Measurements from ENCODE around the gene GGT1.

The GGT1 gene

GRCh38 chr22:24571266-24571665 lies 31.7 kb upstream of the GGT1 start:
- TF ChIP-seq POLR2A (IDR thresholded peaks at IDR 0.05; ENCODE audit: extremely low read depth, insufficient read length), result no peak
- no peak for TF ChIP-seq MYC (IDR thresholded peaks at IDR 0.05; ENCODE audit: low read depth, low read length)
- no peak for TF ChIP-seq MAX (IDR thresholded peaks at IDR 0.05; ENCODE audit: low read depth, low read length)
- TF ChIP-seq CTCF (IDR thresholded peaks at IDR 0.05; ENCODE audit: low read depth, low read length), result no peak
- no peak overlapping the region for H3K4me3 ChIP-seq (ENCODE audit: low read depth, low read length)
- DNase-seq (ENCODE audit: low read depth), result no peak

- DNase-seq (ENCODE audit: low read depth), result no peak
- TF ChIP-seq CTCF (IDR thresholded peaks at IDR 0.05; ENCODE audit: low read depth, low read length) (no peak), POLR2A (IDR thresholded peaks at IDR 0.05; ENCODE audit: extremely low read depth, insufficient read length) (no peak), MYC (IDR thresholded peaks at IDR 0.05; ENCODE audit: low read depth, low read length) (no peak), MAX (IDR thresholded peaks at IDR 0.05; ENCODE audit: low read depth, low read length) (no peak)
- H3K4me3 ChIP-seq (ENCODE audit: low read depth, low read length), result no peak overlapping the region
Measured at GRCh38 chr22:24576778-24577177, 26.2 kb upstream of the GGT1 start.

- no peak overlapping the region for H3K4me3 ChIP-seq (ENCODE audit: low read depth, low read length)
- no peak for DNase-seq (ENCODE audit: low read depth)
- no peak for TF ChIP-seq MYC (IDR thresholded peaks at IDR 0.05; ENCODE audit: low read depth, low read length)
- TF ChIP-seq CTCF (IDR thresholded peaks at IDR 0.05; ENCODE audit: low read depth, low read length), result no peak
- TF ChIP-seq MAX (IDR thresholded peaks at IDR 0.05; ENCODE audit: low read depth, low read length), result no peak
- TF ChIP-seq POLR2A (IDR thresholded peaks at IDR 0.05; ENCODE audit: extremely low read depth, insufficient read length), result no peak
Measured at GRCh38 chr22:24578355-24579257, 24.4 kb upstream of the GGT1 start.

- no peak for DNase-seq (ENCODE audit: low read depth)
- H3K4me3 ChIP-seq (ENCODE audit: low read depth, low read length), result no peak overlapping the region
- no peak for TF ChIP-seq POLR2A (IDR thresholded peaks at IDR 0.05; ENCODE audit: extremely low read depth, insufficient read length)
- no peak for TF ChIP-seq MYC (IDR thresholded peaks at IDR 0.05; ENCODE audit: low read depth, low read length)
Measured at GRCh38 chr22:24579258-24579601, 23.8 kb upstream of the GGT1 start.

GRCh38 chr22:24580276-24580675 lies 22.7 kb upstream of the GGT1 start:
- no peak overlapping the region for H3K4me3 ChIP-seq (ENCODE audit: low read depth, low read length)
- DNase-seq (ENCODE audit: low read depth), result no peak
- no peak for TF ChIP-seq POLR2A (IDR thresholded peaks at IDR 0.05; ENCODE audit: extremely low read depth, insufficient read length)

- DNase-seq (ENCODE audit: low read depth), result no peak
- no peak for TF ChIP-seq CTCF (IDR thresholded peaks at IDR 0.05; ENCODE audit: low read depth, low read length)
- no peak for TF ChIP-seq POLR2A (IDR thresholded peaks at IDR 0.05; ENCODE audit: extremely low read depth, insufficient read length)
- no peak for TF ChIP-seq MAX (IDR thresholded peaks at IDR 0.05; ENCODE audit: low read depth, low read length)
- no peak for TF ChIP-seq MYC (IDR thresholded peaks at IDR 0.05; ENCODE audit: low read depth, low read length)
- no peak overlapping the region for H3K4me3 ChIP-seq (ENCODE audit: low read depth, low read length)
Measured at GRCh38 chr22:24582056-24582814, 20.8 kb upstream of the GGT1 start.
